H1 (cell line): ENCODE data around the gene PGA5. TPM values are rescaled to one million over a fixed set of nuclear protein-coding genes. Genes with fewer than 3 reads are reported as not detected.
"Not testable (repeated sequence)": the region's sequence is repeated elsewhere in the genome, so short reads cannot be mapped to it uniquely, and the experiment has no call there.

Source experiments
- CTCF ChIA-PET: fragments of 300-600 bp; sonication (Branson Sonifier 250); formaldehyde crosslinking; loops from one replicate; lab custom pipeline; 2021; ENCODE audit not compliant: partially characterized antibody; lab: Charles Lee
- POLR2A ChIA-PET: fragments of 300-600 bp; sonication (Branson Sonifier 250); formaldehyde crosslinking; loops from one replicate; lab custom pipeline; 2021; ENCODE audit warnings: inconsistent platforms; ENCODE audit not compliant: partially characterized antibody; lab: Charles Lee
- DNase-seq, 2 experiments: peaks; one replicate each; pipeline versions ENCODE4 v3.0.0 to v3.0.0-alpha.2; 2010 to 2022; ENCODE audit warnings: low spot score in 2 of 2, low read depth in 1 of 2, mixed read lengths in 1 of 2
- FAIRE-seq: peaks from 2 replicates; lab custom pipeline; 2011; peaks lifted over from hg19 to GRCh38; lab: Jason Lieb, UNC
- H2AFZ ChIP-seq: 2 replicates; pipeline ENCODE4 v1.8.1; 2012; ENCODE audit warnings: low read length, inconsistent platforms
- H2AK5ac ChIP-seq: 2 replicates; pipeline ENCODE4 v1.6.1; 2013; ENCODE audit warnings: low read depth, low read length
- H2BK120ac ChIP-seq: replicated peaks from 2 replicates; pipeline ENCODE3; 2013; ENCODE audit warnings: low read depth, low read length, inconsistent platforms
- H2BK12ac ChIP-seq: 2 replicates; pipeline ENCODE4 v1.6.1; 2013; ENCODE audit warnings: low read depth, low read length
- H2BK15ac ChIP-seq: 2 replicates; pipeline ENCODE4 v1.6.1; 2013; ENCODE audit warnings: low read length
- H2BK20ac ChIP-seq: 2 replicates; pipeline ENCODE4 v1.6.1; 2013; ENCODE audit warnings: low read length
- H2BK5ac ChIP-seq: 2 replicates; pipeline ENCODE4 v1.6.1; 2013; ENCODE audit warnings: low read depth, low read length
- H3K14ac ChIP-seq: 2 replicates; pipeline ENCODE4 v1.6.1; 2013; ENCODE audit warnings: inconsistent platforms; ENCODE audit not compliant: insufficient read length
- H3K18ac ChIP-seq: 2 replicates; pipeline ENCODE4 v1.6.1; 2013; ENCODE audit warnings: low read length; ENCODE audit errors: extremely low read depth
- H3K23ac ChIP-seq: 2 replicates; pipeline ENCODE4 v1.6.1; 2013; ENCODE audit warnings: inconsistent platforms; ENCODE audit not compliant: insufficient read length
- H3K23me2 ChIP-seq: 2 replicates; pipeline ENCODE4 v1.6.1; 2013; ENCODE audit warnings: low read depth, low read length
- H3K27ac ChIP-seq: 2 replicates; pipeline ENCODE4 v1.6.1; 2011; ENCODE audit warnings: low read depth, low read length, inconsistent platforms
- H3K27me3 ChIP-seq, 4 experiments: replicated peaks in 1 of 4; 1 replicate in 1 of 4; 2 replicates in 3 of 4; pipeline versions ENCODE4 v1.6.1 to v1.8.1; 2011 to 2013; ENCODE audit warnings: low read length in 3 of 4, mild to moderate bottlenecking in 3 of 4, inconsistent platforms in 2 of 4, mixed read lengths in 2 of 4, moderate library complexity in 1 of 4; ENCODE audit not compliant: control insufficient read depth in 3 of 4, insufficient read depth in 3 of 4; ENCODE audit errors: extremely low read depth in 1 of 4
- H3K36me3 ChIP-seq, 4 experiments: 2 replicates each; pipeline versions ENCODE4 v1.6.1 to v1.8.1; 2011 to 2013; ENCODE audit warnings: mild to moderate bottlenecking in 4 of 4, low read length in 3 of 4, moderate library complexity in 2 of 4, control low read depth in 1 of 4, inconsistent platforms in 1 of 4; ENCODE audit not compliant: insufficient read depth in 4 of 4, control insufficient read depth in 2 of 4
- H3K4ac ChIP-seq: replicated peaks from 2 replicates; pipeline ENCODE3; 2013; ENCODE audit warnings: low read length, low read depth, mixed read lengths, inconsistent platforms; ENCODE audit not compliant: insufficient read length
- H3K4me1 ChIP-seq, 4 experiments: replicated peaks in 1 of 4; 1 replicate in 1 of 4; 2 replicates in 3 of 4; pipeline versions ENCODE4 v1.6.1 to v1.8.1; 2011 to 2013; ENCODE audit warnings: low read length in 3 of 4, inconsistent platforms in 2 of 4, mixed read lengths in 1 of 4; ENCODE audit not compliant: insufficient read depth in 4 of 4, control insufficient read depth in 3 of 4
- H3K4me2 ChIP-seq, 2 experiments: 2 replicates each; pipeline versions ENCODE4 v1.6.1 to v1.8.1; 2011 to 2013; ENCODE audit warnings: low read depth in 2 of 2, low read length in 2 of 2, control low read depth in 1 of 2, inconsistent platforms in 1 of 2, mild to moderate bottlenecking in 1 of 2; ENCODE audit not compliant: insufficient read depth in 1 of 2
- H3K4me3 ChIP-seq, 4 experiments: fragments of 200-600, 300-600 bp in 1 of 4; sonication (generic), shearing (Covaris generic), sonication (Bioruptor Twin) in 1 of 4; 2 replicates each; pipeline versions ENCODE4 v1.5.1 to v1.8.1; 2011 to 2016; ENCODE audit warnings: low read length in 4 of 4, low read depth in 3 of 4, control low read depth in 2 of 4, inconsistent platforms in 2 of 4, mild to moderate bottlenecking in 2 of 4, mixed read lengths in 1 of 4, moderate library complexity in 1 of 4; ENCODE audit not compliant: insufficient read depth in 2 of 4; ENCODE audit errors: extremely low read depth in 1 of 4
- H3K56ac ChIP-seq: replicated peaks from 2 replicates; pipeline ENCODE3; 2013; ENCODE audit warnings: low read depth, mild to moderate bottlenecking, mixed read lengths, low read length, inconsistent platforms; ENCODE audit not compliant: insufficient read length
- H3K79me1 ChIP-seq: 2 replicates; pipeline ENCODE4 v1.6.1; 2013; ENCODE audit warnings: low read depth, low read length, control low read depth
- H3K79me2 ChIP-seq, 2 experiments: 2 replicates each; pipeline versions ENCODE4 v1.6.1 to v1.8.1; 2012 to 2013; ENCODE audit warnings: low read length in 2 of 2, mild to moderate bottlenecking in 2 of 2, inconsistent platforms in 1 of 2; ENCODE audit not compliant: insufficient read depth in 2 of 2, control insufficient read depth in 1 of 2
- H3K9ac ChIP-seq, 4 experiments: replicated peaks in 1 of 4; 1 replicate in 1 of 4; 2 replicates in 3 of 4; pipeline versions ENCODE4 v1.6.1 to v1.8.1; 2011 to 2013; ENCODE audit warnings: low read depth in 3 of 4, low read length in 3 of 4, control low read depth in 2 of 4, mild to moderate bottlenecking in 2 of 4, moderate library complexity in 2 of 4, inconsistent platforms in 1 of 4; ENCODE audit errors: extremely low read depth in 1 of 4
- H3K9me3 ChIP-seq, 2 experiments: 2 replicates each; pipeline versions ENCODE4 v1.6.1 to v1.8.1; 2012 to 2013; ENCODE audit warnings: mild to moderate bottlenecking in 2 of 2, moderate library complexity in 2 of 2, control low read depth in 1 of 2, inconsistent platforms in 1 of 2, low read depth in 1 of 2, low read length in 1 of 2, mixed read lengths in 1 of 2; ENCODE audit not compliant: insufficient read depth in 2 of 2
- H4K20me1 ChIP-seq, 2 experiments: replicated peaks in 1 of 2; 2 replicates each; pipeline versions ENCODE3 to v1.8.1; 2011 to 2013; ENCODE audit warnings: inconsistent platforms in 2 of 2, low read length in 2 of 2, mild to moderate bottlenecking in 1 of 2; ENCODE audit not compliant: insufficient read depth in 2 of 2, control insufficient read depth in 1 of 2
- H4K5ac ChIP-seq: 2 replicates; pipeline ENCODE4 v1.6.1; 2013; ENCODE audit warnings: low read length, low read depth, mixed read lengths, inconsistent platforms; ENCODE audit not compliant: insufficient read length
- H4K8ac ChIP-seq: 2 replicates; pipeline ENCODE4 v1.8.0; 2013; ENCODE audit warnings: mild to moderate bottlenecking, moderate library complexity, low read length, inconsistent platforms; ENCODE audit not compliant: insufficient read depth; ENCODE audit errors: extremely low read depth
- H4K91ac ChIP-seq: replicated peaks from 2 replicates; pipeline ENCODE3; 2013; ENCODE audit warnings: low read length, mixed read lengths, inconsistent platforms; ENCODE audit not compliant: insufficient read length
- WGBS, 2 experiments: shearing (Covaris generic) in 1 of 2; methylation state at CpG; one replicate each; pipeline versions ENCODE4 v1.1.6 to v1.1.7; 2013 to 2015; ENCODE audit warnings: low lambda C conversion rate in 2 of 2, mixed read lengths in 2 of 2, inconsistent platforms in 1 of 2, low coverage in 1 of 2, missing lambda C conversion rate in 1 of 2; ENCODE audit not compliant: insufficient replicate concordance in 2 of 2, insufficient coverage in 1 of 2, insufficient read length in 1 of 2; ENCODE audit errors: extremely low coverage in 1 of 2, missing lambda C conversion rate in 1 of 2; 5-methylcytosine and 5-hydroxymethylcytosine counted together
- polyA plus RNA-seq, 7 experiments: library from polyadenylated mRNA; depleted of rRNA in 3 of 7; stranded (reverse) in 5 of 7; unstranded in 2 of 7; fragments of >200 nt in 5 of 7; fragments of 200-250 nt in 2 of 7; gene quantifications; 1 replicate in 5 of 7; 2 replicates in 1 of 7; 4 replicates in 1 of 7; pipeline versions ENCODE4 v1.2.1 to v1.2.3, GENCODE V29; 2011 to 2013; ENCODE audit warnings: missing spikeins in 2 of 7, mixed read lengths in 2 of 7
- total RNA-seq: library from RNA; stranded (reverse); fragmentation: NEBNext Ultra II Directional; extraction: Animal tissue kit (Norgen Biotek cat#: 25700); gene quantifications from 2 replicates; pipeline ENCODE4 v1.2.1, GENCODE V29; 2021

The PGA5 gene
- total and polyA plus RNA-seq, 2 of the 8 experiments (the other 6 are each of a cell fraction or from before 2014, with no cell fraction given), result 0.67 to 2.0 TPM

- H3K79me2 ChIP-seq, H3K27ac ChIP-seq, H2BK15ac ChIP-seq, H3K4me1 ChIP-seq, H3K56ac ChIP-seq, POLR2A ChIA-PET, H3K9ac ChIP-seq, H2BK120ac ChIP-seq, H3K27me3 ChIP-seq, DNase-seq, H4K20me1 ChIP-seq, H3K23ac ChIP-seq, H3K9me3 ChIP-seq, H3K18ac ChIP-seq, H4K91ac ChIP-seq, H2BK20ac ChIP-seq, H3K4me3 ChIP-seq, H3K14ac ChIP-seq, FAIRE-seq, H4K5ac ChIP-seq, H3K79me1 ChIP-seq, H2AK5ac ChIP-seq, H3K36me3 ChIP-seq, H3K4ac ChIP-seq, H2BK5ac ChIP-seq, H3K23me2 ChIP-seq, H2BK12ac ChIP-seq, H2AFZ ChIP-seq, H4K8ac ChIP-seq, CTCF ChIA-PET, H3K4me2 ChIP-seq: not testable (repeated sequence)
- no CpG with 5 or more reads among the region's 5 CpGs for WGBS, 2 experiments
These were observed 9.4 kb upstream of the PGA5 start for GRCh38 chr11:61231585-61231984.

GRCh38 chr11:61232548-61233145 lies 8.3 kb upstream of the PGA5 start:
- H3K9ac ChIP-seq, H3K79me2 ChIP-seq, H3K18ac ChIP-seq, H4K91ac ChIP-seq, H4K20me1 ChIP-seq, H3K79me1 ChIP-seq, H3K23me2 ChIP-seq, H3K36me3 ChIP-seq, FAIRE-seq, H3K4me1 ChIP-seq, H2BK120ac ChIP-seq, H4K5ac ChIP-seq, H3K4me3 ChIP-seq, H2BK5ac ChIP-seq, H2BK12ac ChIP-seq, H3K27ac ChIP-seq, H2AK5ac ChIP-seq, H3K9me3 ChIP-seq, H3K4ac ChIP-seq, H3K56ac ChIP-seq, H4K8ac ChIP-seq, H3K4me2 ChIP-seq, H2AFZ ChIP-seq, H3K23ac ChIP-seq, H2BK15ac ChIP-seq, CTCF ChIA-PET, DNase-seq, H2BK20ac ChIP-seq, H3K14ac ChIP-seq, POLR2A ChIA-PET, H3K27me3 ChIP-seq: not testable (repeated sequence)
- no CpG with 5 or more reads among the region's 3 CpGs for WGBS, 2 experiments
